G401 (cell line): Measurements from ENCODE around the gene HYKK. TPM values are rescaled to one million over a fixed set of nuclear protein-coding genes. Genes with fewer than 3 reads are reported as not detected.
"Not testable (repeated sequence)": the region's sequence is repeated elsewhere in the genome, so short reads cannot be mapped to it uniquely, and the experiment has no call there.

Source experiments
- DNase-seq: peaks from one replicate; pipeline ENCODE4 v3.0.0-alpha.2; 2015; ENCODE audit warnings: low spot score
- in situ Hi-C: cut with HindIII; loops from 2 replicates; pipeline ENCODE4 v1.10.0; 2016; ENCODE audit warnings: low sequenced_read_pairs, mixed read lengths
- total RNA-seq: library from RNA; depleted of rRNA; stranded (reverse); fragments of >200 nt; shearing (Covaris generic); gene quantifications from 2 replicates; pipeline ENCODE4 v1.2.3, GENCODE V29; 2014

The HYKK gene
- total RNA-seq, 1 experiment from 2014 or later = 13.9 TPM

GRCh38 chr15:78539464-78540140 is 32.2 kb downstream of the HYKK start:
- in situ Hi-C loops, DNase-seq: not testable (repeated sequence)

DNA sequence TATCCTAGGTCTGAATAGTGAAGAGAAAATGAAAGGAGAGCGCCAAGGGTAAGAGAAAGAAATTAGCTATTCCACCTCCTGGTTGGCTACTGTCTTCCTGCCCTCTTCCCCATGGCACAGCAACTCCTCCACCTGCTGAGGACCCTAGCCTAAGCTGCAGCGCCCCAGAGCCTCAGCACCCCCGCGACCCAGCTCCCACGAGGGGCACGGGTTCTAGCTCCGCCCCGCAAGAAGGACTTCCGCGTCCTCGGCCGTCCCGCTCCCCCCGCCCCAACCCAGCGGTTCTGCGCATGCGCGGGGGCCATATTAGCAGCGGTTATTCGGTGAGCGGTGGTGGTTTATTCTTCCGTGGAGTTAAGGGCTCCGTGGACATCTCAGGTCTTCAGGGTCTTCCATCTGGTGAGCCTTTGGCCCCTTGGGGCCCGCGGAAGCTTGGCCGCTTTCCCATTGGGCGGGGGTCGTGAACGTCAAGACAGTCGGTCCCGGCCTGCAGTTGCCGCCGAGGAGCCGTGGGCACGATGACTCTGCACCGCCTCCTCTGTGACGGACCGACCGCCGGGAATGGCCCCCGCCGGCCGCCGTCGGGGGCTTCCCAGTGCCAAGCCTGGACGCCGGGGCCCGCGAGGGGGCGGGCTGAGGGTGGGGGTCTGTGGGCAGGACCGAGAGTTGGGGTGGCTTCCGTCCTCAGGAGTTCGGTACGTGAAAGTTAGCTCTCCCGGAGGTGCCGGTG is 32.9 kb downstream of the HYKK start, which contains the start of gene PSMA4:
TSS of gene PSMA4 (plus strand) at position 304 of the 730 bp plus-strand sequence. CDS start 1,484 bp downstream, outside the sequence.
- peak; percentile 85 for DNase-seq
- in situ Hi-C loops = no loop called here

DNA sequence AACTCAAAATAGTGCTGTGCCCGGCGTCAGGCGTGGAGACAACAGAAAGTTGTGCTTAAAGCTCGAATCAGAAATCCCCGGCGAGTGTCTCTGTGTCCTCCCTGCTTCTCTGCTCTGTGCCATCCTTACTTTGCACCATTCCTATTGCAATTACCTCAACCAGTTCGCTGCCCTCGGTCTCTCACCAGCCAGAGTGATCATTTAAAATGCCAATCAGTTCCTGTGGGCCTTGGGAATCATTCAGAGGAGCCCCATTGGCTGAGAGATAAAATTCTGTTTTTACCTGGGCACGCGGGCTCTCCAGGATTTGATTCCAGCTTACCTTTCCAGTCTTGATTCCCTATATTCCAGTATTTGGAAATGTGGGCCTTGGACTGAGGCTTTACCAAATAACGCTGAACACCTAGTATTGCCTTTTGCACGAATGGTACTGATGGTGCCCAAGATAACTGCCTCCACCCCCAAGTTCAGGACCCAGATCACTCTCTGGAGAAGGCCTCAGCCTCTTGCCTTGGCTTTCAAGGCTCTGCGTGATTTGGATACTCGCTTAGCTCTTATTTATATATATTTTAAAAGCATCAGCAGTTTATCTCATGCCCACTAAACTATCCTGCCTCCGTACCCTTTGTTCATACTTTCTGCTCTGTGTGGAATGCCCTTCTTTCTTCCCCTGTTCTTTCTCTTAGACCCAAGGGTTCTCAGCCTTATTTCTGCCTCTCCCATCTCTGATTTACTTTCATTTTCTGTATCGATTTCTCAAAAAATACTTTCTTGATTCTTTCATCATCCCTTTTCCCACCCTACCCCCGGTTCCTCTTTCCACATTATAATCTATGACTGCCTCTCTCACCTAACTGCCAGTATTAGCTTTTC is 33.7 kb downstream of the HYKK start:
- no peak for DNase-seq
- in situ Hi-C loops = no loop called here

DNA sequence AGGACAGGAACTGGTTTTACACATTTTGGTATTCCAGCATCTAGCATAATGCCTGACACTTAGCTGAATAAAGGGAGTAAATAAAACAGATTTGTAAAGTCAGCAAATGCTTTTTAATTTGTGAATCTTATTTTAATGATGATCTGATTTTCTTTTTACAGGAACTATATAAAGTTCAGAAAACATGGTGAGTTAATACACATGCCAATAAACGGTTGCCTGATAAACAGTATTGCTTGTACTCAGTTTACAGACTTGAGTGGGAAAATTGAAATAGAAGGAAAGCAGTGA is 34.3 kb downstream of the HYKK start:
- in situ Hi-C loops = no loop called here
- no peak for DNase-seq

DNA sequence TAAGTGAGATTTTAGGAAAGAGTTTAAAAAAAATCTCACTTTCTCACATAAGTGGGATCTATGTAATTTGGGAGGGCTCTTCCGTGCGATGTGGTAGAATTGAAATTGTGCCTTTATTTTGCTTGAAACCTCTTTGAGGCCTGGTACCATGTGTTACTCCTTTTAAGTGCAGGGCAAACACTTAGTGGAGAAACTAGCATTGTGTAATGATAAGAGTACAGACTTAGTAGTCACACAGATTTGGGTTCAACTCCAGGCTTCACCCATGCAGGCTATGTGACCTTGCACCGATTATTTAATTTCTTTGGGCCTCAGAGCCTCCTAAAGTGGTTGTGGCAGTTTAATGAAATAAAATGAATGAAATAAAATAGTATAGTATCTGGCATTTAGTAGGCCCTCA is 35.3 kb downstream of the HYKK start:
- no peak for DNase-seq
- in situ Hi-C loops = no loop called here

DNA sequence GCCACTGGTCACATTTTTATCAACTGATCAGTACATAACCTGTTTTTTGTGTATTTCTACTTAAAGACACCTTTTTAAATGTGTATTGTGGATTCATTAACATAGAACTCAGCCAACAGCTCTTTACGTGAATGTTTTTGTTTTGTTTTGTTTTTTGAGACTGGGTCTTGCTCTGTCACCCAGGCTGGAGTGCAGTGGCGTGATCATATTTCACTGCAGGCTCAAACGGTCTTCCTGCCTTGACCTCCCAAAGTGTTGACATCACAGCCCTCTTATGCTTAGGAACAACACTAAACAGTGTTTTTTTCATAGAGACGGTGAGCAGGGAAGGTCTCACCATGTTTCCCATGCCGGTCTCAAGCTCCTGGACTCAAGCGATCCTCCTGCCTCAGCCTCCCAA is 42.8 kb downstream of the HYKK start:
- in situ Hi-C loops = no loop called here
- no peak for DNase-seq

DNA sequence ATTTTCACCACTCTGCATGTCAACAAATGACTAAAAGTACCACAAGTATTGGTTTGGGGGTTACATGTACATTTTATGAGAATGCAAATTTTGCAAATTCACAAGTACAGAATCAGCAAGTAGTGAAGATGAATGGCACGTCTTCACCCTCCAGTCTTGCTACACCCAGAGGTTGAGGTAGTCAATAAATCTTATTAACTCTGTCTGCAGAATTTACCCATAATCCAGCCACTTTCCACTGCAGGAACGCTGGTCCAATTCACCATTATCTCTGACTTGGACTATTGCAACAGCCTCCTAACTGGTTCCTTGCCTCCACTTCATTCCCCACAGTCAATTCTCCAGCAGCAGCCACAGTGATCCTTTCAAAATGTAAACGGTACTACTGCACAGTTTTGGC is 43.4 kb downstream of the HYKK start:
- DNase-seq = no peak
- in situ Hi-C loops = no loop called here

GRCh38 chr15:78551902-78552301 is 44.5 kb downstream of the HYKK start:
- no peak for DNase-seq
- in situ Hi-C loops = no loop called here

GRCh38 chr15:78552597-78552996 is 45.2 kb downstream of the HYKK start:
- in situ Hi-C loops = no loop called here
- no peak for DNase-seq

DNA sequence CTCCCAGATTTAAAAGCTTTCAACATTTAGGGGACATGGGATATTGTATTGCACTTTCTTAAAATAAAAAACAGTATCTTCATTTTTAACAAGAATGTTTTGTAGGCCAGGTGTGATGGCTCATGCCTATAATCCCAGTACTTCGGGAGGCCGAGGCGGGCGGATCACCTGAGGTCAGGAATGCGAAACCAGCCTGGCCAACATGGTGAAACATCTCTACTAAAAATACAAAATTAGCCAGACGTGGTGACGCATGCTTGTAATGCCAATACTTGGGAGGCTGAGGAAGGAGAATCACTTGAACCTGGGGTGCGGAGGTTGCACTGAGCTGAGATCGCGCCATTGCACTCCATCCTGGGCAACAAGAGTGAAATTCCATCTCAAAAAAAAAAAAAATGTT is 52.8 kb downstream of the HYKK start:
- DNase-seq, in situ Hi-C loops: not testable (repeated sequence)

GRCh38 chr15:78561490-78561889 is 54.1 kb downstream of the HYKK start:
- in situ Hi-C loops = no loop called here

DNA sequence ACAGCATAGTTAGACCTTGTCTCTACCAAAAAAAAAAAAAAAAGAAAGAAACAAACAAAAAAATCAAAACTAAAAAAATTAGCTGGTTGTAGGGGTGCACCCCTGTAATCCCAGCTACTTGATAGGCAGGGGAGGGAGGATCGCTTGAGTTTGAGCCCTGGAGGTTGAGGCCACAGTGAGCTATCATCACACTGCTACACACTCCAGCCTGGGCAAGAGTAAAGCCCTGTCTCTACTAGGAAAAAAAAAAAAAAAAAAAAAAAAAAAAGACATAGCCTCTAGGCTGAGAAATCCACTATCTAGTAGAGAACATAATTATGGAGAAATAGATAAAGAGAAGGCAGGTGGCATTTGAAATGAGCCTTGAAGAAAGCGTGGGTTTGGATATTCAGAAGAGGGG is 55.7 kb downstream of the HYKK start:
- in situ Hi-C loops = no loop called here
- DNase-seq = no peak

More at GRCh38 chr15:78561490-78561889, 54.1 kb downstream of the HYKK start:
- no peak for DNase-seq

DNA sequence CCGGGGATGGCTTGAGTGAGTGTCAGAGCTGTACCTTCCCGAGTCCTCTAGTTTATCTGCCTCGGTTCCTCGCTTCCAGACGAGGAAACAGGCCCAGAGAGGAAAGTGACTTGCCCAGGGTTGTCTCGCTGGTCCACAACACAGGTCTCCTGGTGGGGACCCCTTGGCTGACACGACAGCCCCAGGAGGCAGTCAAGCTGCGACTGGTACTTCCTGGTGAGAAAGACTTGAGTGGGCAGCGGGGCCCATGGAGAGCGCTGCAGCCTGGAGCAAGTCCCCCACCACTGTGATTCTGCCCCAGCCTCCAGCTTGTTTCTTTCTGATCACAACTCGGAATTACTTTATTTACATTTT is 57.3 kb downstream of the HYKK start:
- DNase-seq = no peak
- in situ Hi-C loops = no loop called here

- peak; percentile 63 for DNase-seq
- in situ Hi-C loops = no loop called here
These were observed 57.9 kb downstream of the HYKK start, which contains the start of gene CHRNA5 for GRCh38 chr15:78565097-78565950. TSS of gene CHRNA5 (plus strand) at chr15:78565520. CDS start at chr15:78565720, 200 bp downstream.

- DNase-seq = peak; percentile 22
- in situ Hi-C loops = no loop called here
These were observed 58.8 kb downstream of the HYKK start for GRCh38 chr15:78565951-78566774.

GRCh38 chr15:78567531-78567930 is 60.2 kb downstream of the HYKK start:
- in situ Hi-C loops = no loop called here
- DNase-seq = no peak

GRCh38 chr15:78570710-78571109 is 63.3 kb downstream of the HYKK start:
- DNase-seq = no peak
- in situ Hi-C loops = no loop called here

DNA sequence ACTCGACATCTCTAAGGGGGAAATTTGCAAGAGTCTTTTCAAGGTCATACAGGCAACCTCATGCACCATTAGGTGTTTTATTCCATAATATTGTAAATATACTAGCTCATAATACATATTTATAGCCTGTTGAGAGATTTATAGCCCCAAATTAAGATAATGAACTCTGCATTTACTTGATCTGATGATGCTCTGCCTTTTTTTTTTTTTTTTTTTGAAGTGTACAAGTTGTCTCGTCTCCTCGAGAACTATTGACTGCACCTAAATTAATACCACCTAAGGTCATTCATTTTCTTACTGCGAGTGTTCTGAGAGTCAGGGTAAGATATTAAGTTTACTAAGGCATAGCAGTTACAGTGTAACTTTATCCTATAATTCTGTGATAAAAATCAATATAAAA is 64.0 kb downstream of the HYKK start:
- in situ Hi-C loops = no loop called here
- no peak for DNase-seq
